HCT116 (cell line): ENCODE data around the gene ACHE. TPM values are rescaled to one million over a fixed set of nuclear protein-coding genes. Genes with fewer than 3 reads are reported as not detected.

Source experiments
- ATAC-seq: fragments of 200-7000 bp; cut with Tn5 transposase; 2 replicates; pipeline ENCODE4 v1.9.1; 2020; ENCODE audit warnings: mild to moderate bottlenecking, moderate library complexity
- BruUV-seq: library from RNA; stranded (reverse); fragments of 400-500 nt; replicated peaks from 2 replicates; lab custom pipeline; 2021; lab: Mats Ljungman, UMichigan
- CTCF ChIA-PET: fragments of 300-600 bp; sonication (Branson Sonifier 250); formaldehyde crosslinking; loops from one replicate; lab custom pipeline; 2021; ENCODE audit warnings: antibody characterized with exemption; lab: Charles Lee
- POLR2A ChIA-PET: fragments of 300-600, 350-600 bp; sonication (Branson Sonifier 250); formaldehyde crosslinking; loops from one replicate; lab custom pipeline; 2021; ENCODE audit warnings: antibody characterized with exemption; lab: Charles Lee
- RAD21 ChIA-PET, 2 experiments: fragments of 300-600 bp; sonication (Branson Sonifier 250); formaldehyde crosslinking; loops; one replicate each; lab custom pipeline; 2023; ENCODE audit warnings: low total read pairs in 2 of 2; ENCODE audit not compliant: uncharacterized antibody in 2 of 2, unreplicated experiment in 2 of 2, low non-redundant PET in 1 of 2; lab: Charles Lee
- DNase-seq: peaks from one replicate; pipeline ENCODE4 v3.0.0-alpha.2; 2010; ENCODE audit warnings: low read depth, low spot score
- H2AFZ ChIP-seq: fragments of 200-600 bp; shearing (Covaris generic), sonication (generic); 2 replicates; pipeline ENCODE4 v1.6.1; 2017; ENCODE audit warnings: low read depth, mixed run types, mixed read lengths, antibody characterized with exemption, low read length; ENCODE audit not compliant: poor library complexity, severe bottlenecking
- H3K27ac ChIP-seq: 2 replicates; pipeline ENCODE4 v1.5.1; 2012; ENCODE audit warnings: low read depth, low read length
- H3K27me3 ChIP-seq: fragments of 200-600 bp; sonication (generic); 2 replicates; pipeline ENCODE4 v1.6.1; 2016; ENCODE audit warnings: mixed run types, low read length, mixed read lengths; ENCODE audit not compliant: insufficient read depth
- H3K36me3 ChIP-seq, 2 experiments: fragments of 200-500 bp in 1 of 2; fragments of 200-600 bp in 1 of 2; sonication (Bioruptor generic) in 1 of 2; sonication (generic) in 1 of 2; 2 replicates each; pipeline versions ENCODE4 v1.5.1 to v1.6.1; 2014 to 2016; ENCODE audit warnings: low read length in 2 of 2, inconsistent platforms in 1 of 2, mixed read lengths in 1 of 2, mixed run types in 1 of 2; ENCODE audit not compliant: insufficient read depth in 2 of 2, control insufficient read depth in 1 of 2
- H3K4me1 ChIP-seq, 2 experiments: fragments of 200-600 bp in 1 of 2; sonication (generic) in 1 of 2; 2 replicates each; pipeline versions ENCODE4 v1.5.1 to v1.6.1; 2012 to 2017; ENCODE audit warnings: low read length in 2 of 2, inconsistent platforms in 1 of 2, mild to moderate bottlenecking in 1 of 2, mixed read lengths in 1 of 2, mixed run types in 1 of 2, moderate library complexity in 1 of 2; ENCODE audit not compliant: insufficient read depth in 2 of 2, control insufficient read depth in 1 of 2
- H3K4me2 ChIP-seq: fragments of 200-600 bp; sonication (generic); 2 replicates; pipeline ENCODE4 v1.6.1; 2017; ENCODE audit warnings: mixed run types, low read length, mixed read lengths
- H3K4me3 ChIP-seq, 2 experiments: fragments of 200-600 bp in 1 of 2; sonication (generic) in 1 of 2; replicated peaks in 1 of 2; 2 replicates each; pipeline ENCODE4 v1.5.1; 2011 to 2016; ENCODE audit warnings: low read length in 2 of 2, control low read depth in 1 of 2, low read depth in 1 of 2, mild to moderate bottlenecking in 1 of 2, mixed read lengths in 1 of 2, mixed run types in 1 of 2
- H3K79me2 ChIP-seq: fragments of 200-600 bp; sonication (generic); 2 replicates; pipeline ENCODE4 v1.6.1; 2017; ENCODE audit warnings: mild to moderate bottlenecking, mixed run types, low read length, moderate library complexity, mixed read lengths; ENCODE audit not compliant: insufficient read depth
- H3K9ac ChIP-seq: fragments of 200-600 bp; sonication (generic); 2 replicates; pipeline ENCODE4 v1.6.1; 2016; ENCODE audit warnings: low read length, mixed read lengths
- H3K9me2 ChIP-seq: fragments of 200-600 bp; sonication (generic), shearing (Covaris generic); 2 replicates; pipeline ENCODE4 v1.6.1; 2017; ENCODE audit warnings: mixed run types, mild to moderate bottlenecking, moderate library complexity; ENCODE audit not compliant: insufficient read depth
- H3K9me3 ChIP-seq, 2 experiments: fragments of 200-500 bp in 1 of 2; fragments of 200-600 bp in 1 of 2; sonication (Bioruptor generic) in 1 of 2; sonication (generic) in 1 of 2; 2 replicates each; pipeline ENCODE4 v1.6.1; 2014 to 2017; ENCODE audit warnings: low read length in 2 of 2, mixed read lengths in 2 of 2, inconsistent platforms in 1 of 2, low read depth in 1 of 2, mild to moderate bottlenecking in 1 of 2, mixed run types in 1 of 2, moderate library complexity in 1 of 2; ENCODE audit not compliant: control insufficient read depth in 1 of 2, insufficient read depth in 1 of 2
- H4K20me1 ChIP-seq: fragments of 200-600 bp; sonication (generic), shearing (Covaris generic); 2 replicates; pipeline ENCODE4 v1.6.1; 2017; ENCODE audit warnings: mixed run types, mild to moderate bottlenecking, moderate library complexity; ENCODE audit not compliant: insufficient read depth
- ATF3 ChIP-seq: IDR thresholded peaks from 2 replicates; pipeline ENCODE4 v1.6.1; 2012
- CBX3 ChIP-seq: IDR thresholded peaks from 2 replicates; pipeline ENCODE4 v1.6.1; 2012; ENCODE audit warnings: low read depth
- CEBPB ChIP-seq: IDR thresholded peaks from 2 replicates; pipeline ENCODE4 v1.6.1; 2012; ENCODE audit warnings: low read depth
- CTCF ChIP-seq, 3 experiments: fragments of 200-600 bp in 1 of 3; sonication (generic) in 1 of 3; IDR thresholded peaks in 2 of 3; conservative IDR thresholded peaks in 1 of 3; 2 replicates each; pipeline ENCODE4 v1.5.1; 2012 to 2017; ENCODE audit warnings: low read depth in 2 of 3, low read length in 2 of 3, antibody characterized with exemption in 1 of 3, borderline replicate concordance in 1 of 3, control low read depth in 1 of 3, mild to moderate bottlenecking in 1 of 3, mixed read lengths in 1 of 3, mixed run types in 1 of 3, moderate library complexity in 1 of 3; ENCODE audit not compliant: insufficient read depth in 1 of 3
- EGR1 ChIP-seq: IDR thresholded peaks from 2 replicates; pipeline ENCODE4 v1.6.1; 2012; ENCODE audit warnings: low read depth
- EZH2 ChIP-seq: fragments of 200-600 bp; sonication (generic); IDR thresholded peaks from 2 replicates; pipeline ENCODE4 v1.6.1; 2017; ENCODE audit warnings: antibody characterized with exemption, mixed run types
- EZH2phosphoT487 ChIP-seq: fragments of 200-600 bp; IDR thresholded peaks from 2 replicates; pipeline ENCODE4 v1.6.1; 2018; ENCODE audit warnings: antibody characterized with exemption, borderline replicate concordance
- FOSL1 ChIP-seq: IDR thresholded peaks from 2 replicates; pipeline ENCODE4 v1.6.1; 2012; ENCODE audit warnings: low read depth
- JUND ChIP-seq: IDR thresholded peaks from 2 replicates; pipeline ENCODE4 v1.6.1; 2012
- MAX ChIP-seq: IDR thresholded peaks from 2 replicates; pipeline ENCODE4 v1.6.1; 2012
- POLR2A ChIP-seq: IDR thresholded peaks from 2 replicates; pipeline ENCODE4 v1.7.0; 2011; ENCODE audit warnings: borderline replicate concordance; ENCODE audit not compliant: insufficient read depth, insufficient read length; ENCODE audit errors: extremely low read depth
- POLR2AphosphoS5 ChIP-seq: IDR thresholded peaks from 2 replicates; pipeline ENCODE4 v1.6.1; 2011; ENCODE audit warnings: mild to moderate bottlenecking, low read depth, low read length, moderate library complexity
- RAD21 ChIP-seq: IDR thresholded peaks from 2 replicates; pipeline ENCODE4 v1.6.1; 2012; ENCODE audit warnings: low read depth, mild to moderate bottlenecking
- REST ChIP-seq: IDR thresholded peaks from 2 replicates; pipeline ENCODE4 v1.6.1; 2012; ENCODE audit warnings: low read depth
- SIN3A ChIP-seq: IDR thresholded peaks from 2 replicates; pipeline ENCODE4 v1.6.1; 2012; ENCODE audit warnings: low read depth
- SRF ChIP-seq: IDR thresholded peaks from 2 replicates; pipeline ENCODE4 v1.6.1; 2012; ENCODE audit warnings: low read depth
- TCF7L2 ChIP-seq: IDR thresholded peaks from 2 replicates; pipeline ENCODE4 v1.7.0; 2011; ENCODE audit warnings: borderline replicate concordance, inconsistent platforms; ENCODE audit not compliant: insufficient read depth, insufficient read length; ENCODE audit errors: extremely low read depth
- YY1 ChIP-seq: IDR thresholded peaks from 2 replicates; pipeline ENCODE4 v1.6.1; 2011; ENCODE audit warnings: low read length, low read depth, moderate library complexity, mild to moderate bottlenecking; ENCODE audit not compliant: insufficient replicate concordance; ENCODE audit errors: extremely low read depth
- ZFX ChIP-seq: fragments of 450-650 bp; IDR thresholded peaks from 2 replicates; pipeline ENCODE4 v1.6.1; 2017
- ZNF274 ChIP-seq: fragments of 200-500 bp; sonication (Bioruptor generic); IDR thresholded peaks from 2 replicates; pipeline ENCODE4 v1.6.1; 2014; ENCODE audit warnings: mild to moderate bottlenecking, low read depth, low read length, inconsistent platforms
- intact Hi-C: fragments of 100-400 bp; cut with micrococcal nuclease; formaldehyde crosslinking; loops from 2 replicates; pipeline ENCODE4 v1.10.0; 2022
- total RNA-seq: library from RNA; stranded (reverse); gene quantifications from one replicate; pipeline ENCODE4 v1.2.1, GENCODE V29; 2021; ENCODE audit not compliant: unreplicated experiment

ACHE gene
- total RNA-seq, 1 experiment from 2014 or later: 1.8 TPM

- Histone ChIP-seq H3K27ac (peak overlapping the region; percentile 100), H3K36me3 (peaks cover 10 to 17% of the 10 kb centered on the region in 2 experiments; a peak in 3 of 4 replicates), H3K4me1 (peaks cover 25 to 39% of the 10 kb centered on the region in 2 experiments), H3K9me3 (no peaks in the 10 kb centered on the region), H3K27me3 (no peaks in the 10 kb centered on the region), H4K20me1 (no peaks in the 10 kb centered on the region), H3K79me2 (peaks cover 42% of the 10 kb centered on the region)
- DNase-seq (no peak), ATAC-seq (no peak)
- POLR2A ChIA-PET: no interaction called here
- TF ChIP-seq REST: no peak
- TF ChIP-seq RAD21: no peak
- TF ChIP-seq CEBPB: no peak
- TF ChIP-seq CTCF (IDR thresholded peaks at IDR 0.05 in 2 of 3, conservative IDR thresholded peaks at IDR 0.05 in 1 of 3; ENCODE audit: borderline replicate concordance in 1 of 3, insufficient read depth in 1 of 3, low read depth in 2 of 3, low read length in 2 of 3): no peak
- no peak for TF ChIP-seq SIN3A
- no peak for TF ChIP-seq JUND
- TF ChIP-seq ZNF274: no peak
- no peak for TF ChIP-seq ZFX
- no peak for TF ChIP-seq ATF3
- no peak; the same call in none of the 2 replicates for TF ChIP-seq POLR2AphosphoS5
- TF ChIP-seq MAX: no peak
- TF ChIP-seq POLR2A: no peak
- TF ChIP-seq EGR1: no peak
- no peak for TF ChIP-seq SRF
- TF ChIP-seq EZH2phosphoT487: no peak
- no peak for TF ChIP-seq CBX3
- no peak for TF ChIP-seq FOSL1
- TF ChIP-seq EZH2: no peak
- no peak for TF ChIP-seq YY1
- TF ChIP-seq TCF7L2: no peak
- TF ChIP-seq, all 23 proteins: peak for 0
- ChIA-PET RAD21 (no interaction called here), CTCF (no interaction called here)
- Histone ChIP-seq H3K4me3 (peak overlapping the region; percentile 90 to 95), H3K4me2 (peak overlapping the region; percentile 89), H2AFZ (no peak overlapping the region), H3K9ac (peak overlapping the region; percentile 99), H3K9me2 (no peaks in the 10 kb centered on the region)
- intact Hi-C loops: no loop called here
- BruUV-seq: no TSS peak
Observed at GRCh38 chr7:100867776-100868485, 27.8 kb downstream of the ACHE start.
